A549 (cell line): ENCODE measurements around the gene SKIL. TPM values are rescaled to one million over a fixed set of nuclear protein-coding genes. Genes with fewer than 3 reads are reported as not detected.

Experiments
- ATAC-seq, 2 experiments: fragments of 200-7000 bp in 1 of 2; fragments of >200 bp in 1 of 2; cut with Nextera tagmentation in 1 of 2; cut with Tn5 transposase in 1 of 2; 3 replicates each; pipeline versions ENCODE4 v1.8.0 to v1.9.1; 2018 to 2020; ENCODE audit warnings: mild to moderate bottlenecking in 1 of 2, moderate library complexity in 1 of 2
- CTCF ChIA-PET: fragments of 300-600 bp; sonication (Branson Sonifier 250); formaldehyde crosslinking; extraction: SDS; loops from one replicate; lab custom pipeline; 2021; ENCODE audit warnings: antibody characterized with exemption, inconsistent platforms; lab: Yijun Ruan, JAX
- POLR2A ChIA-PET: fragments of 350-600 bp; formaldehyde crosslinking; extraction: SDS; loops from one replicate; lab custom pipeline; 2021; ENCODE audit warnings: antibody characterized with exemption, inconsistent platforms; lab: Yijun Ruan, JAX
- DNase-seq, 2 experiments: peaks; one replicate each; pipeline versions ENCODE4 v3.0.0 to v3.0.0-alpha.2; 2011 to 2016; ENCODE audit warnings: low read depth in 1 of 2, low spot score in 1 of 2
- FAIRE-seq: peaks from 2 replicates; lab custom pipeline; 2011; peaks lifted over from hg19 to GRCh38; lab: Jason Lieb, UNC
- H3K27ac ChIP-seq, 2 experiments: fragments of >200 bp; sonication (Bioruptor Twin); formaldehyde crosslinking; 3 replicates each; pipeline ENCODE4 v1.5.1; 2016 to 2017
- H3K4me1 ChIP-seq: fragments of >200 bp; sonication (Bioruptor Twin); formaldehyde crosslinking; 3 replicates; pipeline ENCODE4 v1.6.1; 2016
- H3K4me2 ChIP-seq: fragments of >200 bp; sonication (Bioruptor Twin); formaldehyde crosslinking; 3 replicates; pipeline ENCODE4 v1.6.1; 2016
- H3K4me3 ChIP-seq: fragments of >200 bp; sonication (Bioruptor Twin); formaldehyde crosslinking; 3 replicates; pipeline ENCODE4 v1.5.1; 2016
- H3K9me3 ChIP-seq: fragments of >200 bp; sonication (Bioruptor Twin); formaldehyde crosslinking; 3 replicates; pipeline ENCODE4 v1.6.1; 2016
- CBX8 ChIP-seq: fragments of 200-600 bp; sonication (generic); IDR thresholded peaks from 2 replicates; pipeline ENCODE4 v1.6.1; 2016
- CEBPB ChIP-seq, 2 experiments: fragments of >200 bp in 1 of 2; sonication (Bioruptor Twin) in 1 of 2; formaldehyde crosslinking in 1 of 2; IDR thresholded peaks; 2 replicates each; pipeline ENCODE4 v1.6.1; 2012 to 2016
- CHD2 ChIP-seq: fragments of 150-350 bp; IDR thresholded peaks from 2 replicates; pipeline ENCODE4 v1.6.1; 2014; ENCODE audit warnings: low read length; ENCODE audit not compliant: partially characterized antibody
- CTCF ChIP-seq: fragments of >200 bp; sonication (Bioruptor Twin); formaldehyde crosslinking; IDR thresholded peaks from 3 replicates; pipeline ENCODE4 v1.5.1; 2016
- E2F6 ChIP-seq: IDR thresholded peaks from 2 replicates; pipeline ENCODE4 v1.6.1; 2012; ENCODE audit warnings: low read depth, borderline replicate concordance
- EHMT2 ChIP-seq: fragments of 200-600 bp; sonication (generic); IDR thresholded peaks from 2 replicates; pipeline ENCODE4 v1.6.1; 2016; ENCODE audit warnings: antibody characterized with exemption, low read depth, mild to moderate bottlenecking, moderate library complexity
- ESRRA ChIP-seq: fragments of 150-350 bp; IDR thresholded peaks from 2 replicates; pipeline ENCODE4 v1.6.1; 2014; ENCODE audit warnings: mild to moderate bottlenecking, low read length, borderline replicate concordance
- FOXS1 ChIP-seq: fragments of 250-450 bp; sonication (Bioruptor Pico); IDR thresholded peaks from 2 replicates; pipeline ENCODE4 v1.5.0; 2020; ENCODE audit warnings: mild to moderate bottlenecking, moderate library complexity
- GATA3 ChIP-seq: IDR thresholded peaks from 2 replicates; pipeline ENCODE4 v1.6.1; 2012; ENCODE audit warnings: borderline replicate concordance
- HES2 ChIP-seq: fragments of >200 bp; sonication (Bioruptor Twin); formaldehyde crosslinking; IDR thresholded peaks from 2 replicates; pipeline ENCODE4 v1.6.1; 2016
- HMGXB4 ChIP-seq: fragments of 250-450 bp; sonication (Bioruptor Pico); IDR thresholded peaks from 2 replicates; pipeline ENCODE4 v1.5.0; 2021; ENCODE audit warnings: mild to moderate bottlenecking, moderate library complexity, borderline replicate concordance
- HOXA7 ChIP-seq: fragments of 250-450 bp; sonication (Bioruptor Pico); IDR thresholded peaks from 2 replicates; pipeline ENCODE4 v1.5.0; 2020; ENCODE audit warnings: mild to moderate bottlenecking, moderate library complexity
- HOXB5 ChIP-seq: fragments of 250-450 bp; sonication (Bioruptor Pico); IDR thresholded peaks from 2 replicates; pipeline ENCODE4 v1.5.0; 2020; ENCODE audit warnings: mild to moderate bottlenecking, moderate library complexity
- JUNB ChIP-seq: fragments of >200 bp; sonication (Bioruptor Twin); formaldehyde crosslinking; IDR thresholded peaks from 2 replicates; pipeline ENCODE4 v1.6.1; 2016
- KDM1A ChIP-seq: fragments of 200-600 bp; sonication (generic); IDR thresholded peaks from 2 replicates; pipeline ENCODE4 v1.6.1; 2016; ENCODE audit warnings: low read depth, mild to moderate bottlenecking
- NFE2L2 ChIP-seq: fragments of 150-350 bp; conservative IDR thresholded peaks from 2 replicates; pipeline ENCODE4 v1.6.1; 2014; ENCODE audit warnings: low read length
- TFCP2L1 ChIP-seq: fragments of 250-450 bp; sonication (Bioruptor Pico); IDR thresholded peaks from 2 replicates; pipeline ENCODE4 v1.5.0; 2021; ENCODE audit warnings: mild to moderate bottlenecking
- TP53 ChIP-seq: fragments of 250-450 bp; sonication (Bioruptor Pico); IDR thresholded peaks from 2 replicates; pipeline ENCODE4 v1.5.0; 2021; ENCODE audit warnings: mild to moderate bottlenecking, moderate library complexity
- ZNF302 ChIP-seq: fragments of 250-450 bp; sonication (Bioruptor Pico); IDR thresholded peaks from 2 replicates; pipeline ENCODE4 v1.9.0; 2021; ENCODE audit warnings: inconsistent platforms, mild to moderate bottlenecking, moderate library complexity
- WGBS: methylation state at CpG from one replicate; pipeline ENCODE4 v1.1.6; 2017; ENCODE audit errors: missing lambda C conversion rate; 5-methylcytosine and 5-hydroxymethylcytosine counted together
- polyA plus RNA-seq, 4 experiments: library from polyadenylated mRNA; depleted of rRNA in 3 of 4; stranded (reverse); fragments of >200 nt; fragmentation: RNase III in 1 of 4; extraction: RNeasy Plus Mini Kit Qiagen cat#74134 plus additional on column Dnase treatment in 1 of 4; gene quantifications; 2 replicates in 3 of 4; 3 replicates in 1 of 4; pipeline ENCODE4 v1.2.3, GENCODE V29; 2011 to 2017
- TF ChIP-seq, protein P1 (sequence below): IDR thresholded peaks from 2 replicates; pipeline ENCODE4 v1.6.1; 2012
- TF ChIP-seq, protein P2 (sequence below): fragments of >200 bp; sonication (Bioruptor Twin); formaldehyde crosslinking; IDR thresholded peaks from 3 replicates; pipeline ENCODE4 v1.6.1; 2016

The SKIL gene
- polyA plus RNA-seq, 2 of the 4 experiments (the other 2 are of a cell fraction): 39.6 to 64.2 TPM

- FAIRE-seq: no peak
- ChIA-PET CTCF (interaction anchor here (1.3 to 3.1 kb wide), 3 partner anchors 11 to 116 kb away, joined by 3 to 12 read pairs (median 4); no protein-coding TSS in a partner anchor), POLR2A (interaction anchor here (0.6 kb wide), 1 partner anchor 336 kb away, joined by 9 read pairs; no protein-coding TSS in a partner anchor)
- DNase-seq: no peak
- 77% methylated on average over 11 of the region's 11 CpGs for WGBS
- no peak for ATAC-seq
- Histone ChIP-seq H3K4me1 (no peaks in the 10 kb centered on the region), H3K4me2 (no peak overlapping the region), H3K4me3 (no peak overlapping the region), H3K27ac (no peak overlapping the region), H3K9me3 (no peaks in the 10 kb centered on the region)
- TF ChIP-seq, protein P1, sequence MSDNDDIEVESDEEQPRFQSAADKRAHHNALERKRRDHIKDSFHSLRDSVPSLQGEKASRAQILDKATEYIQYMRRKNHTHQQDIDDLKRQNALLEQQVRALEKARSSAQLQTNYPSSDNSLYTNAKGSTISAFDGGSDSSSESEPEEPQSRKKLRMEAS: no peak
- no peak for TF ChIP-seq CTCF
- no peak for TF ChIP-seq ESRRA
- no peak for TF ChIP-seq ZNF302 (CRISPR knock-in tag)
- no peak for TF ChIP-seq CEBPB (IDR thresholded peaks at IDR 0.05)
- TF ChIP-seq CHD2: no peak
- no peak for TF ChIP-seq GATA3
- TF ChIP-seq FOXS1 (CRISPR knock-in tag): no peak
- TF ChIP-seq CBX8: no peak
- TF ChIP-seq HMGXB4 (CRISPR knock-in tag): no peak
- TF ChIP-seq, protein P2, sequence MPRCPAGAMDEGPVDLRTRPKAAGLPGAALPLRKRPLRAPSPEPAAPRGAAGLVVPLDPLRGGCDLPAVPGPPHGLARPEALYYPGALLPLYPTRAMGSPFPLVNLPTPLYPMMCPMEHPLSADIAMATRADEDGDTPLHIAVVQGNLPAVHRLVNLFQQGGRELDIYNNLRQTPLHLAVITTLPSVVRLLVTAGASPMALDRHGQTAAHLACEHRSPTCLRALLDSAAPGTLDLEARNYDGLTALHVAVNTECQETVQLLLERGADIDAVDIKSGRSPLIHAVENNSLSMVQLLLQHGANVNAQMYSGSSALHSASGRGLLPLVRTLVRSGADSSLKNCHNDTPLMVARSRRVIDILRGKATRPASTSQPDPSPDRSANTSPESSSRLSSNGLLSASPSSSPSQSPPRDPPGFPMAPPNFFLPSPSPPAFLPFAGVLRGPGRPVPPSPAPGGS: no peak
- no peak for TF ChIP-seq NFE2L2
Observed at GRCh38 chr3:170425491-170426239, 68.2 kb downstream of the SKIL start.

GRCh38 chr3:170426240-170426797 is 68.8 kb downstream of the SKIL start:
- Histone ChIP-seq H3K27ac (no peak overlapping the region), H3K4me2 (no peak overlapping the region), H3K4me3 (no peak overlapping the region), H3K4me1 (no peaks in the 10 kb centered on the region), H3K9me3 (no peaks in the 10 kb centered on the region)
- TF ChIP-seq KDM1A: no peak
- no peak for TF ChIP-seq TFCP2L1 (CRISPR knock-in tag)
- TF ChIP-seq, protein P2: no peak
- TF ChIP-seq FOXS1 (CRISPR knock-in tag): no peak
- TF ChIP-seq EHMT2: no peak
- TF ChIP-seq ZNF302 (CRISPR knock-in tag): no peak
- TF ChIP-seq TP53: no peak
- no peak for TF ChIP-seq HOXA7
- no peak for TF ChIP-seq HMGXB4 (CRISPR knock-in tag)
- no peak for TF ChIP-seq HOXB5
- TF ChIP-seq JUNB: no peak
- no peak for TF ChIP-seq E2F6
- TF ChIP-seq HES2: no peak
- no peak for FAIRE-seq
- no peak for ATAC-seq
- 82% methylated on average over 2 of the region's 2 CpGs for WGBS
- DNase-seq: no peak
- ChIA-PET POLR2A (interaction anchor here (0.6 kb wide), 1 partner anchor 336 kb away, joined by 9 read pairs; no protein-coding TSS in a partner anchor), CTCF (interaction anchor here (1.3 to 3.1 kb wide), 3 partner anchors 12 to 117 kb away, joined by 3 to 12 read pairs (median 4); no protein-coding TSS in a partner anchor)
